ENCODE results near the gene HOXA13. TPM values are rescaled to one million over a fixed set of nuclear protein-coding genes. Genes with fewer than 3 reads are reported as not detected.

The HOXA13 gene
- total RNA-seq, 1 experiment from 2014 or later, result not detected

- Histone ChIP-seq H3K4me2 (ENCODE audit: insufficient read depth, insufficient read length, low read length) (no peak within 1 kb of the TSS), H3K79me2 (ENCODE audit: insufficient read depth, low read length) (no peaks in the 10 kb centered on the region), H3K23ac (ENCODE audit: insufficient read length, low read depth, low read length) (no peak within 1 kb of the TSS), H2AFZ (ENCODE audit: low read length) (no peak within 1 kb of the TSS), H2BK12ac (ENCODE audit: insufficient read length, low read depth, low read length) (no peak within 1 kb of the TSS), H2BK20ac (ENCODE audit: low read depth, low read length, poor library complexity, severe bottlenecking) (no peak within 1 kb of the TSS), H2BK5ac (ENCODE audit: insufficient read length, low read length) (no peak within 1 kb of the TSS), H2BK15ac (ENCODE audit: low read depth, low read length) (no peak within 1 kb of the TSS), H3K27me3 (ENCODE audit: insufficient read depth, low read length) (peaks cover 97% of the 10 kb centered on the region), H3K4me1 (ENCODE audit: insufficient read depth, low read length) (no peaks in the 10 kb centered on the region), H3K23me2 (ENCODE audit: insufficient read length, low read depth, low read length, poor library complexity, severe bottlenecking) (peaks cover 4% of the 10 kb centered on the region), H3K79me1 (ENCODE audit: insufficient read depth, low read depth, low read length, poor library complexity, severe bottlenecking) (no peaks in the 10 kb centered on the region), H4K8ac (replicated peaks; ENCODE audit: insufficient read length, low read depth, low read length) (no peak within 1 kb of the TSS), H4K20me1 (ENCODE audit: control insufficient read depth, insufficient read depth, insufficient read length) (no peaks in the 10 kb centered on the region), H3K14ac (ENCODE audit: insufficient read depth, low read length) (no peak within 1 kb of the TSS), H3K27ac (ENCODE audit: insufficient read length, low read depth, low read length) (no peak within 1 kb of the TSS), H4K5ac (ENCODE audit: insufficient read length, low read depth, low read length) (no peak within 1 kb of the TSS), H3K56ac (ENCODE audit: insufficient read length, low read depth, low read length) (no peak within 1 kb of the TSS), H4K91ac (ENCODE audit: insufficient read length, low read depth, low read length) (no peak within 1 kb of the TSS), H3K18ac (ENCODE audit: insufficient read length, low read depth, low read length) (no peak within 1 kb of the TSS), H3K9ac (ENCODE audit: extremely low read depth, insufficient read length, low read length) (no peak within 1 kb of the TSS), H3T11ph (ENCODE audit: low read length) (no peak within 1 kb of the TSS), H3K4ac (ENCODE audit: low read depth, low read length) (no peak within 1 kb of the TSS), H2AK5ac (ENCODE audit: insufficient read length, low read length) (no peak within 1 kb of the TSS), H2BK120ac (ENCODE audit: low read depth, low read length, poor library complexity, severe bottlenecking) (no peak within 1 kb of the TSS), H3K9me3 (ENCODE audit: control insufficient read depth, low read depth, low read length) (no peaks in the 10 kb centered on the region)
- peaks cover 100% of the 10 kb centered on the region for H3K27me3 Mint-ChIP-seq (ENCODE audit: low read depth)
- H3K4me3 Mint-ChIP-seq, result peak within 1 kb of the TSS in 1 of 2 experiments; percentile 66; a peak in 3 of 5 replicates
- H3K27ac Mint-ChIP-seq, result no peak within 1 kb of the TSS
- WGBS (ENCODE audit: extremely low coverage, insufficient read length, low lambda C conversion rate), result no CpG with 5 or more reads among the region's 53 CpGs
- peaks cover 17 to 23% of the 10 kb centered on the region in 2 experiments for H3K9me3 Mint-ChIP-seq
- H3K36me3 Mint-ChIP-seq (ENCODE audit: insufficient read depth in 1 of 3, low read depth in 3 of 3), result peaks cover 0 to 6% (median 0%) of the 10 kb centered on the region in 3 experiments; a peak in 3 of 7 replicates
- TF ChIP-seq CTCF (conservative IDR thresholded peaks at IDR 0.05), result no peak
- peaks cover 13 to 30% of the 10 kb centered on the region in 2 experiments for H3K4me1 Mint-ChIP-seq
- no peak for DNase-seq
Observed at GRCh38 chr7:27151931-27152815, 47.7 kb downstream of the HOXA13 start, which contains the start of gene HOXA3. HOXA3 (minus strand) TSS chr7:27152583; CDS start chr7:27110640, 41,943 bp downstream.

All from H9 (cell line).